Left lobe of liver (tissue), 2 donors: Measurements from ENCODE around the gene AKT2. TPM values are rescaled to one million over a fixed set of nuclear protein-coding genes. Genes with fewer than 3 reads are reported as not detected.

Experiments
- ATAC-seq: fragments of 200-7000 bp; cut with Tn5 transposase; one replicate; pipeline ENCODE4 v1.9.1; 2020; ENCODE audit warnings: mild to moderate bottlenecking, moderate library complexity
- DNase-seq: peaks from one replicate; pipeline ENCODE4 v3.0.0-alpha.2; 2020; ENCODE audit warnings: low spot score
- total RNA-seq: library from RNA; stranded (reverse); gene quantifications from one replicate; pipeline ENCODE4 v1.2.1, GENCODE V29; 2021
- donor health status: DM: no; HTN: no; CAD: no; lungs with moderate emphysema.
- donor health status: DM: no; HTN: yes; CAD: no.

AKT2 gene
- total RNA-seq, 1 donor from 2014 or later: 140 TPM

GRCh38 chr19:40255619-40256166, 29.5 kb downstream of the AKT2 start:
- DNase-seq (no peak), ATAC-seq (peak; percentile 3)

DNA sequence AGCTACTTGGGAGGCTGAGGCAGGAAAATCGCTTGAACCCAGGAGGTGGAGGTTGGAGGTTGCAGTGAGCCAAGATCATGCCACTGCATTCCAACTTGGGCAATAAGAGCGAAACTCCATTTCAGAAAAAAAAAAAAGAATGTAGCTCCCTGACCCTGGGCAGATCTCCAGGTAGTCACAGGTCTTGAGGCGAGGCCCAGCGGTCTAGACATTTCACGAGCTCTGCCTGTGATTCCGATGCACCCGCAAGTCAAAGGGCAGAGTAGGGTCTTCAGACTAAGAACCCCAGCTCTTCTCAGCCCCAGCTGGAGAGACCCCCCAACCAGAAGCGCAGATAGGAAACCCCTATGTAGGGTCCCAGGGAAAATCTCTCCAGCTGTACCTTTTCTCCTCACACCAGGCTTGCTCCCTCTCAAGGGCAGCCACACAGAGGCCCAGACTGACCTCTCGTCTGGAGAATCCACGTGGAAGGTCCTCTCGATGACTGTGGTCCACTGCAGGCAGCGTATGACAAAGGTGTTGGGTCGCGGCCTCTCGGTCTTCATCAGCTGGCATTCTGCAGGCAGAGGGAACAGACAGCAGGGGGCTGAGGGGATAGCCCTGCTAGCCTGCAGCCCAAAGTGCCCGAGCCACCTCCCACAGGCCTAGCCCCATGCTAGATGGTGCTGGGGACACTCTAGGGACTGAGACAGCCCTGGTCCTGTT, 30.3 kb downstream of the AKT2 start:
- DNase-seq (no peak), ATAC-seq (peak; percentile 16)

DNA sequence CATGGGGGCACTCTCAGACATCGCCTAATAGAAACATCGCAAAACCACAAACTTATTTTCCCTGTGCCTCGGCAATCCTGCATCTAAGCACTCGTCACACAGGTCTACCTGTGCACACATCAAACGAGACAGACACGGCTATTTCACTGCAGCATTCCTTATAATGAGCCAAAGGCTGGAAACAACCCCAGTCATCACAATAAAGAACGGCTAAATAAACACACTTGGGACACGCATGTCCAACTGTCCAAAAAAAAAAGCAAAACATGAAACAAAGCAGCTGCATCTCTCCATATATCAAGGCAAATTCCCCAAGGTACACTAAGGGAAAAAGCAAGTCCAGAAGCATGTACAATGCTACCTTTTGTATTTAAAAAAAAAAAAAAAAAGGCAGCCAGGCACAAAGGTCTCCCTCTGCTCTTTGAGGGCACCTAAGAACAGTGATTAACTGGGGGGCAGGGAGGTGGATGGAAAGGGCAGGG, 31.5 kb downstream of the AKT2 start:
- ATAC-seq (no peak), DNase-seq (no peak)

DNA sequence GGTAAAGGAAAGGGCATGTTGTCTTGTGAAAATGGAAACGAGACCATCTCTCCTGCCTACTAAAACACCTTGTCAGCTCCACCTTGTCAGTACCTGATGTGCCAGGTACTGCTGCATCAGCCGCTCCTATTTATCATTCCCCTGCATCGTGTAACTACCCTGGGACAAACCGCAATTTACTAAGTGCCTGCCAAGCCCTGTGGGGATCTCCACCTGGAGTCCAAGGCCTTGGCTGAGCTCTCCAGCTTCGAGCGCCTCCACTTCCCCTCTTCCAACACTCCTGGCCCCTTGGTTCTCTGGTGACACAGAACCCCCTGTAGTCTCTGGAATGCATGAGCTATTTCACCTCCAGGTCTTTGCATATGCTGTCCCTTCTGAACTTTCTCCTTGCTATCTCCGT, 32.8 kb downstream of the AKT2 start:
- ATAC-seq (no peak), DNase-seq (no peak)

DNA sequence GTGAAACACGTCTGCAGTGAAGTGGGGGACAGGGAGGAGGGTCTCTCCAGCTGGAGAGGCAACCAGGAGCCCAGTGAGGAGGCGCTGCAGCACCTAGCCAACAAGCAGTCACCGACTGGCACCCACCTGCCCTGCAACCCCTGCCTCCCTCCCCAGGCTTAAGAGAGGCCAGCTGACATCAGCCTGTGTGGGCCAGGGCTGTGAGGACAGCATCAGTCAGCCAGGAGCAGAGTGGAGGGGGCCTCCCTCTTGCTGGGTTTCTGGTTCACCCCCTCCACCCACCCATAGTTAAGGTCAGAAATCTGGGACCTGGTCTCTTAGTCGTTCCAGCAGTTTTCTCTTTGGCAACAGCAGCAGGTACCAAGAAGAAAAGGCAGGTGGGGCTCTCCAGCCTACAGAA, 33.2 kb downstream of the AKT2 start:
- DNase-seq (no peak), ATAC-seq (no peak)

- ATAC-seq (no peak), DNase-seq (no peak)
These were observed 33.9 kb downstream of the AKT2 start for GRCh38 chr19:40251244-40251643.

GRCh38 chr19:40249781-40250180, 35.4 kb downstream of the AKT2 start:
- ATAC-seq (no peak), DNase-seq (no peak)

DNA sequence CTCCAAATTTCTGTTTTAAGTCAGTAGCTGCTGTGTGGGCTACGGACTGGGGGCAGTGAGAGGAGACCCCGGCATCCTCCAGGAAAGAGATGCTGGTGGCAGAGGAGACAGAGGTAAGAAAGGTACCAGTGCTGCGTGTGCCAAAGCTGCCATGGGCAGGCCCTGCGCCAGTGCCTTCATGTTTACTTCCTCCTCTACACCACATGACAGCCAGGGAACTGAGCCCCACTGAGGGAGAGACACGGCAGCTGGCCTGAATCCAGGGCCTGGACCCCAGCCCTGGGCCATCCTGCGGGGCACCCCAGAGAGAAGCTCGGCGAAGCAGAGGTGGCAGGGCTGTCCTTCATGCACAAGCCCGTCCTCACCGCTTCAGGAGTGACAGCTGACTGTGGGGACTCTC, 35.9 kb downstream of the AKT2 start:
- no peak for DNase-seq
- no peak for ATAC-seq

DNA sequence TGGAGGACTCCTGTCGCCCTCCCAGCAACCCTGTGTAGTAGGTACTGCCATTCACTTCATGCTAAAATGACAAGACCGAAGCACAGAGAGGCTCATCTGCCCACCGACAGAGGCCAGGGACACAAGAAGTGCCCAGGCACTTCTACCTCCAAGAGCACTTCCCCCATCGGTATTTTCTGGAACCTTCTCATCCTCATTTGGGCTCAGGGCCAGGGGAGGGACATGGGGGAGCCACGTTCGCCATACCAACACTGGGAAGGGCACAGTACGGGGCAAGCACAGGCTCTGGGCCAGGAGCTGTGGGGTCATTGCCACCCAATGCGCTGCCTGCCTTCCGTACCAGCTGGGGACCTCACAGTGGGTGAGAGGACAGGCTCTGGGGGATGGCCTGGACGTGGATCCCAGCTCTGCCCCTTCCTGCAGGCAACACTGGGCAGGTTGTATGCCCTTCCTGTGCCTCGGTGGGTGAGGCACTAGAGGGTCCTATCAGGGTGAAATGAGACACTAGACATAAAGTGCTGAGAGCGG, 37.3 kb downstream of the AKT2 start:
- ATAC-seq: peak; percentile 58

GRCh38 chr19:40247178-40247577, 38.0 kb downstream of the AKT2 start:
- ATAC-seq: no peak
- DNase-seq: no peak

More for the DNA sequence above, 37.3 kb downstream of the AKT2 start:
- DNase-seq: no peak

GRCh38 chr19:40246292-40247073, 38.7 kb downstream of the AKT2 start:
- DNase-seq: no peak

GRCh38 chr19:40245506-40246128, 39.5 kb downstream of the AKT2 start:
- ATAC-seq (peak; percentile 87), DNase-seq (peak; percentile 78)

More at GRCh38 chr19:40246292-40247073, 38.7 kb downstream of the AKT2 start:
- no peak for ATAC-seq

DNA sequence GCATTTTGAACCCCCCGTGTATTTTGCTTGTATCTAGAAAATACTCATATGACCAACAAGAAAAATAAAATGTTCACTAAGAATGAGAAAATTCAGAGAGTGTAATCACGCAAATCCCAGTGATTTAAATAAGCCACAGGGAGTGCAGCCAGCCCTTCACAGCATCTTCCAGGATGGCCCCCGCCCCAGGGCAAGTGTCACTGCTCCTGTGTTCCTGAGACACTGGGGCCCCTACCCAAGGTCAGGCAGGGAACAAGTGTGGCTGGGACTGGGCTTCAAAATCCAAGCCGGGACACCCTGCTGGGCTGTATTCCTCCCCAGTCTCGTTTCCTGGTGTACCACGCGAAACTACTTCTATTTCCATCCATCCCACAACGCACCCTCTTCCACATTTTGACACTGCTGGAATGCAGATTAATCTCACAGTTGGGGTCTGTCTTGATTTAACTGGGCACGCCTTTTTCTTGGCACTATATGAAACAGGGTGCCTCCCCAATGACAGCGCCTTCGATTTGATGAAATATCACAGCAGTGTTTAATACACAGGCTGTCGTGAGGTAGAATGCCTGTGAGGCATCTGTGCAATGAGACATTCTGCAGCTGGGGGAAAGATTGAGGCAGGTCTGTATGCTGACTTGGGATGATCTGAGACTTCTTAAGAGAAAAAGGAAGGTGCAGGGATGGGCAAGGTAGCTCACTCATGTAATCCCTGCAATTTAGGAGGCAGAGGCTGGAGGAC, 40.4 kb downstream of the AKT2 start:
- DNase-seq (no peak), ATAC-seq (no peak)

GRCh38 chr19:40243181-40243580, 42.0 kb downstream of the AKT2 start:
- ATAC-seq: no peak

GRCh38 chr19:40242480-40242879, 42.7 kb downstream of the AKT2 start:
- no peak for DNase-seq
- ATAC-seq: no peak

More at GRCh38 chr19:40243181-40243580, 42.0 kb downstream of the AKT2 start:
- no peak for DNase-seq

DNA sequence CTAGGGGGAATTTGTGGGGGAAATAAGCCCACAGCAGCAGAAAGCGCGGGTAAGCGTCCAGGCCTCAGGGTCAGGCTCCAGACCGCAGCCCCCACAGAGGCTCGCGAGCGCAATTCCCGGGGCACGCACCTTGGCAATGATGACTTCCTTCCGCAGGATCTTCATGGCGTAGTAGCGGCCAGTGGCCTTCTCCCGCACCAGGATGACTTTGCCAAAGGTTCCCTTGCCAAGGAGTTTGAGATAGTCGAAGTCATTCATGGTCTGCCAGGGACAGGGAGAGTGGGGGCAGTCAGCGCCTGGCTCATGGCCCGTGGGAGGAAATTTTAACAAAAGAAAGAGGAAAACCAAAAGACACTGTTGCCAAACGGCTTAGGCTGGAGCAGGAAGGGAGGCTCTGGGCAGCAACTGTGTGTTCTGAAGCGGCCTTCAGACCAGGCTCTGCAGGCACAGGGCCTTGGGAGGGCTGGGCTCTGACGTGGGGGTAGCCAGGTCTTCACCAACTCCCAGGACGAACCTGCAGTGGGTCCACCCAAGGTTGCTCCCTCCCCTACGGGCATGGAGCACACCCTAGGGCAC, 43.2 kb downstream of the AKT2 start:
- ATAC-seq (peak; percentile 25), DNase-seq (no peak)

GRCh38 chr19:40241125-40241808, 43.9 kb downstream of the AKT2 start:
- ATAC-seq (no peak), DNase-seq (no peak)

DNA sequence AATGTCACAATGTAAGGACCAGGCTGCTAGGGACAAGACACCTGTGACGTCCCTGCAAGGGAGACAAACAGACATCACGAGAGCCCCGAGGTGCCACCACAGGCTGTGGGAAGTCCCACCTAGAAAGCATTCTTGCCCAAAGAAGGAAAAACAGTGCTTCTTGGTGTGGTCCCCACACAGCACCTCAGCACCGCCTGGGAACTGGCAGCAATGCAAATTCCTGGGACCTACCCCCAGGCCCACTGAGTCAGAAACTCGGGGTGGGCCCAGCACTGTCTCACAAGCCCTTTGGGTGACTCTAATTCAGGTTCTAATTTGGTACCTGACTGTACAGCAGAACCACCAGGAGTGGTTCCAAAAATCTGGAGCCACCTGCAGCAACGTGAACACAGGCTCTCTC, 44.8 kb downstream of the AKT2 start:
- ATAC-seq (no peak), DNase-seq (no peak)

GRCh38 chr19:40239415-40240226, 45.5 kb downstream of the AKT2 start:
- no peak for ATAC-seq
- DNase-seq: no peak
